CD4-positive, alpha-beta T cell (primary cell): ENCODE measurements around the gene SLC12A7. TPM values are rescaled to one million over a fixed set of nuclear protein-coding genes. Genes with fewer than 3 reads are reported as not detected.
"Not testable (repeated sequence)": the region's sequence is repeated elsewhere in the genome, so short reads cannot be mapped to it uniquely, and the experiment has no call there.

Experiments
- ATAC-seq: fragments of 200-7000 bp; cut with Tn5 transposase; one replicate; pipeline ENCODE4 v1.10.0; 2022; ENCODE audit warnings: mild to moderate bottlenecking; ENCODE audit not compliant: poor library complexity
- CTCF ChIA-PET: fragments of 350-600 bp; sonication (Branson Sonifier 250); formaldehyde crosslinking; loops from one replicate; lab custom pipeline; 2021; ENCODE audit warnings: antibody characterized with exemption, inconsistent platforms; lab: Charles Lee
- POLR2A ChIA-PET: fragments of 350-600 bp; sonication (Branson Sonifier 250); formaldehyde crosslinking; loops from one replicate; lab custom pipeline; 2021; ENCODE audit warnings: antibody characterized with exemption, inconsistent platforms; lab: Charles Lee
- DNase-seq, 14 experiments: peaks; one replicate each; pipeline ENCODE4 v3.0.0-alpha.2; 2013 to 2020; ENCODE audit warnings: mixed read lengths in 2 of 14
- H3K27ac ChIP-seq, 2 donors: one replicate each; pipeline versions ENCODE4 v1.5.1 to v1.7.0; 2013; ENCODE audit warnings: low read length in 2 of 2, low read depth in 1 of 2, mild to moderate bottlenecking in 1 of 2
- H3K27me3 ChIP-seq, 2 experiments: 1 replicate in 1 of 2; 2 replicates in 1 of 2; pipeline versions ENCODE4 v1.6.1 to v1.7.0; 2013; ENCODE audit warnings: low read length in 2 of 2, control low read depth in 1 of 2, mild to moderate bottlenecking in 1 of 2, moderate library complexity in 1 of 2; ENCODE audit not compliant: insufficient read depth in 2 of 2, control insufficient read depth in 1 of 2
- H3K36me3 ChIP-seq: one replicate; pipeline ENCODE4 v1.6.1; 2013; ENCODE audit warnings: low read length, control low read depth; ENCODE audit not compliant: insufficient read depth
- H3K4me1 ChIP-seq: one replicate; pipeline ENCODE4 v1.6.1; 2013; ENCODE audit warnings: low read length, control low read depth; ENCODE audit not compliant: insufficient read depth
- H3K4me3 ChIP-seq: one replicate; pipeline ENCODE4 v1.5.1; 2013; ENCODE audit warnings: mild to moderate bottlenecking, low read length, moderate library complexity
- H3K9me3 ChIP-seq, 2 experiments: 1 replicate in 1 of 2; 2 replicates in 1 of 2; pipeline versions ENCODE4 v1.6.1 to v1.7.0; 2013; ENCODE audit warnings: low read length in 2 of 2, mild to moderate bottlenecking in 2 of 2, control low read depth in 1 of 2, moderate library complexity in 1 of 2; ENCODE audit not compliant: control insufficient read depth in 1 of 2, insufficient read depth in 1 of 2
- H3K27ac Mint-ChIP-seq: one replicate; pipeline ENCODE4 v1.8.0; 2020; ENCODE audit warnings: mixed read lengths
- H3K27me3 Mint-ChIP-seq: one replicate; pipeline ENCODE4 v1.8.0; 2021; ENCODE audit warnings: mixed read lengths
- H3K36me3 Mint-ChIP-seq: one replicate; pipeline ENCODE4 v1.8.0; 2021; ENCODE audit warnings: low read depth, mixed read lengths
- H3K4me1 Mint-ChIP-seq: one replicate; pipeline ENCODE4 v1.8.0; 2021; ENCODE audit warnings: low read depth, mixed read lengths
- H3K4me3 Mint-ChIP-seq: one replicate; pipeline ENCODE4 v1.8.0; 2020; ENCODE audit warnings: mild to moderate bottlenecking, mixed read lengths
- H3K9me3 Mint-ChIP-seq: one replicate; pipeline ENCODE4 v1.8.0; 2020; ENCODE audit warnings: mixed read lengths
- CTCF ChIP-seq: fragments of 200-600 bp; IDR thresholded peaks from one replicate; pipeline ENCODE4 v1.8.0; 2022; ENCODE audit warnings: antibody characterized with exemption, mild to moderate bottlenecking
- intact Hi-C, 2 experiments: fragments of 100-400 bp; cut with DNase I in 1 of 2; cut with micrococcal nuclease in 1 of 2; formaldehyde crosslinking; loops; one replicate each; pipeline versions ENCODE4 v1.15.1 to v1.9.0; 2023 to 2025; cut with DNase I, micrococcal nuclease
- total RNA-seq, 174 experiments: library from RNA in 2 of 174; stranded (reverse) in 2 of 174; gene quantifications; one replicate each; pipeline ENCODE4 v1.2.3 and lab custom pipeline; 2021 to 2026

The SLC12A7 gene
- total RNA-seq, 2 experiments from 2014 or later: 47.9 to 51.7 TPM

- peaks cover 46% of the 10 kb centered on the region for H3K27me3 Mint-ChIP-seq
- Histone ChIP-seq H3K4me1 (peaks cover 7% of the 10 kb centered on the region), H3K27ac (no peak overlapping the region), H3K4me3 (no peak overlapping the region), H3K36me3 (no peaks in the 10 kb centered on the region), H3K27me3 (peaks cover 27 to 32% of the 10 kb centered on the region in 2 experiments), H3K9me3 (peaks cover 7 to 25% of the 10 kb centered on the region in 2 experiments)
- no peaks in the 10 kb centered on the region for H3K9me3 Mint-ChIP-seq
- no peak overlapping the region for H3K27ac Mint-ChIP-seq
- no peak for TF ChIP-seq CTCF
- no peak for DNase-seq
- no peak for ATAC-seq
- no peaks in the 10 kb centered on the region for H3K36me3 Mint-ChIP-seq
- H3K4me1 Mint-ChIP-seq: no peaks in the 10 kb centered on the region
- H3K4me3 Mint-ChIP-seq: no peak overlapping the region
- intact Hi-C loops: no loop called here
- ChIA-PET POLR2A (no interaction called here), CTCF (no interaction called here)
These were observed 47.4 kb upstream of the SLC12A7 start for GRCh38 chr5:1159341-1159675.

- no peak overlapping the region for H3K4me3 Mint-ChIP-seq
- H3K27me3 Mint-ChIP-seq: peaks cover 52% of the 10 kb centered on the region
- no peak overlapping the region for H3K27ac Mint-ChIP-seq
These were observed 46.9 kb upstream of the SLC12A7 start for GRCh38 chr5:1158647-1159340.

GRCh38 chr5:1157461-1157986, 45.7 kb upstream of the SLC12A7 start:
- DNase-seq, H3K9me3 Mint-ChIP-seq, H3K36me3 Mint-ChIP-seq, intact Hi-C loops, H3K4me1 ChIP-seq, H3K4me1 Mint-ChIP-seq, H3K36me3 ChIP-seq, POLR2A ChIA-PET, H3K4me3 ChIP-seq, H3K4me3 Mint-ChIP-seq, CTCF ChIA-PET, H3K27ac Mint-ChIP-seq, ATAC-seq, H3K27ac ChIP-seq: not testable (repeated sequence)
- peaks cover 7 to 18% of the 10 kb centered on the region in 2 experiments for H3K9me3 ChIP-seq
- peaks cover 64% of the 10 kb centered on the region for H3K27me3 Mint-ChIP-seq
- H3K27me3 ChIP-seq: peaks cover 40 to 50% of the 10 kb centered on the region in 2 experiments

More at GRCh38 chr5:1158647-1159340, 46.9 kb upstream of the SLC12A7 start:
- peaks cover 30 to 37% of the 10 kb centered on the region in 2 experiments for H3K27me3 ChIP-seq
- ATAC-seq (no peak), DNase-seq (no peak)
- ChIA-PET POLR2A (no interaction called here), CTCF (no interaction called here)
- Mint-ChIP-seq H3K9me3 (no peaks in the 10 kb centered on the region), H3K36me3 (no peaks in the 10 kb centered on the region), H3K4me1 (no peaks in the 10 kb centered on the region)
- no peaks in the 10 kb centered on the region for H3K36me3 ChIP-seq
- peaks cover 7% of the 10 kb centered on the region for H3K4me1 ChIP-seq
- no peak overlapping the region for H3K4me3 ChIP-seq
- peaks cover 7 to 22% of the 10 kb centered on the region in 2 experiments for H3K9me3 ChIP-seq
- no peak overlapping the region for H3K27ac ChIP-seq
- TF ChIP-seq CTCF: no peak
- intact Hi-C loops: no loop called here
